HL-60/S4 treated with retinoic acid at 250 ng/mL for 4 days and 3 days (cell line): ENCODE data around the gene ANKRD11.
"Not testable (repeated sequence)": the region's sequence is repeated elsewhere in the genome, so short reads cannot be mapped to it uniquely, and the experiment has no call there.

Experiments used
- in situ Hi-C: fragments of 300-500 bp; cut with MboI; formaldehyde crosslinking; loops from 2 replicates; pipeline ENCODE4 v1.7.0; 2022; ENCODE audit warnings: low sequenced_read_pairs

Gene ANKRD11

GRCh38 chr16:89248196-89248982 is 242.0 kb downstream of the ANKRD11 start:
- in situ Hi-C loops: no loop called here

- in situ Hi-C loops: not testable (repeated sequence)
Measured at GRCh38 chr16:89247734-89248075, 242.7 kb downstream of the ANKRD11 start.

GRCh38 chr16:89246903-89247733 is 243.2 kb downstream of the ANKRD11 start:
- in situ Hi-C loops: no loop called here

- in situ Hi-C loops: no loop called here
Measured at GRCh38 chr16:89246383-89246902, 243.9 kb downstream of the ANKRD11 start.

- in situ Hi-C loops: no loop called here
Measured at GRCh38 chr16:89244754-89245153, 245.6 kb downstream of the ANKRD11 start.

- in situ Hi-C loops: not testable (repeated sequence)
Measured at GRCh38 chr16:89244264-89244663, 246.1 kb downstream of the ANKRD11 start.

GRCh38 chr16:89243664-89244063 is 246.7 kb downstream of the ANKRD11 start:
- in situ Hi-C loops: no loop called here

GRCh38 chr16:89242795-89243200 is 247.6 kb downstream of the ANKRD11 start:
- in situ Hi-C loops: no loop called here

- in situ Hi-C loops: no loop called here
Measured at GRCh38 chr16:89241187-89242007, 249.0 kb downstream of the ANKRD11 start.

GRCh38 chr16:89237733-89238132 is 252.6 kb downstream of the ANKRD11 start:
- in situ Hi-C loops: no loop called here

- in situ Hi-C loops: no loop called here
Measured at GRCh38 chr16:89233678-89234490, 256.5 kb downstream of the ANKRD11 start.

- in situ Hi-C loops: no loop called here
Measured at GRCh38 chr16:89232107-89232506, 258.3 kb downstream of the ANKRD11 start.

GRCh38 chr16:89230255-89230654 is 260.1 kb downstream of the ANKRD11 start:
- in situ Hi-C loops: no loop called here

GRCh38 chr16:89224665-89225064 is 265.7 kb downstream of the ANKRD11 start:
- in situ Hi-C loops: loop anchor here (25.0 kb wide), 1 partner anchor 487 kb away; no protein-coding TSS in a partner anchor

GRCh38 chr16:89222931-89223330 is 267.4 kb downstream of the ANKRD11 start:
- in situ Hi-C loops: loop anchor here (25.0 kb wide), 1 partner anchor 486 kb away; no protein-coding TSS in a partner anchor

- in situ Hi-C loops: loop anchor here (25.0 kb wide), 1 partner anchor 484 kb away; no protein-coding TSS in a partner anchor
Measured at GRCh38 chr16:89221604-89222003, 268.8 kb downstream of the ANKRD11 start.

GRCh38 chr16:89219365-89219764 is 271.0 kb downstream of the ANKRD11 start:
- in situ Hi-C loops: loop anchor here (25.0 kb wide), 1 partner anchor 482 kb away; no protein-coding TSS in a partner anchor
